OCI-M1 (cell line): Measurements from ENCODE around the gene PRDM4.
A peak's percentile ranks its signal among the peaks of the same experiment; 100 is the strongest.

Experiments
- DNase-seq: peaks from one replicate; lab custom pipeline; 2025; lab: John Stamatoyannopoulos, UW

Gene PRDM4

GRCh38 chr12:107685360-107686248 is 75.3 kb downstream of the PRDM4 start, which contains the start of gene PWP1:
TSS of gene PWP1 (plus strand) at chr12:107685799. CDS start at chr12:107685900, 101 bp downstream.
- DNase-seq = peak; percentile 96

- peak; percentile 49 for DNase-seq
These were observed 76.0 kb downstream of the PRDM4 start for GRCh38 chr12:107684990-107685359.

- no peak for DNase-seq
These were observed 76.7 kb downstream of the PRDM4 start for GRCh38 chr12:107684029-107684795.
